Mesenchymal stem cell (in vitro differentiated cells and primary cell): ENCODE measurements around the gene ERMN.

Experiments
- DNase-seq: peaks from one replicate; pipeline ENCODE4 v3.0.0-alpha.2; 2013
- H2AFZ ChIP-seq: one replicate; pipeline ENCODE4 v1.6.1; 2013; ENCODE audit warnings: low read depth, mild to moderate bottlenecking, control low read depth, inconsistent platforms, low read length, moderate library complexity
- H2AK5ac ChIP-seq: 2 replicates; pipeline ENCODE4 v1.6.1; 2013; ENCODE audit warnings: low read length, moderate library complexity, mild to moderate bottlenecking, inconsistent platforms; ENCODE audit not compliant: severe bottlenecking
- H2BK120ac ChIP-seq: one replicate; pipeline ENCODE4 v1.6.1; 2013; ENCODE audit warnings: low read depth, mild to moderate bottlenecking, inconsistent platforms, low read length, moderate library complexity
- H2BK12ac ChIP-seq, 2 experiments: one replicate each; pipeline ENCODE4 v1.6.1; 2013; ENCODE audit warnings: inconsistent platforms in 2 of 2, low read length in 2 of 2, mild to moderate bottlenecking in 2 of 2, moderate library complexity in 2 of 2, control low read depth in 1 of 2
- H2BK15ac ChIP-seq: one replicate; pipeline ENCODE4 v1.6.1; 2013; ENCODE audit warnings: mild to moderate bottlenecking, low read depth, inconsistent platforms; ENCODE audit not compliant: poor library complexity, severe bottlenecking
- H2BK5ac ChIP-seq: 2 replicates; pipeline ENCODE4 v1.6.1; 2013; ENCODE audit warnings: low read depth, mild to moderate bottlenecking, low read length, control low read depth, inconsistent platforms; ENCODE audit not compliant: poor library complexity, severe bottlenecking
- H3K14ac ChIP-seq, 2 experiments: one replicate each; pipeline ENCODE4 v1.6.1; 2013; ENCODE audit warnings: inconsistent platforms in 2 of 2, low read length in 2 of 2, control low read depth in 1 of 2, mild to moderate bottlenecking in 1 of 2, moderate library complexity in 1 of 2
- H3K18ac ChIP-seq, 2 experiments: one replicate each; pipeline ENCODE4 v1.6.1; 2013; ENCODE audit warnings: inconsistent platforms in 2 of 2, low read length in 2 of 2, control low read depth in 1 of 2, low read depth in 1 of 2, mild to moderate bottlenecking in 1 of 2
- H3K23ac ChIP-seq, 2 experiments: one replicate each; pipeline ENCODE4 v1.6.1; 2013; ENCODE audit warnings: inconsistent platforms in 2 of 2, low read length in 2 of 2, mild to moderate bottlenecking in 2 of 2, moderate library complexity in 2 of 2, control low read depth in 1 of 2
- H3K27ac ChIP-seq: 2 replicates; pipeline ENCODE4 v1.5.1; 2013; ENCODE audit warnings: mild to moderate bottlenecking, moderate library complexity, low read length, control low read depth, inconsistent platforms; ENCODE audit not compliant: poor library complexity, severe bottlenecking
- H3K27me3 ChIP-seq, 2 experiments: 2 replicates each; pipeline versions ENCODE4 v1.6.1 to v1.7.0; 2013; ENCODE audit warnings: low read length in 2 of 2, mild to moderate bottlenecking in 2 of 2, moderate library complexity in 2 of 2, control low read depth in 1 of 2, inconsistent platforms in 1 of 2; ENCODE audit not compliant: control insufficient read depth in 1 of 2, insufficient read depth in 1 of 2
- H3K36me3 ChIP-seq, 2 experiments: 2 replicates each; pipeline versions ENCODE4 v1.6.1 to v1.7.0; 2013; ENCODE audit warnings: low read length in 2 of 2, control low read depth in 1 of 2, inconsistent platforms in 1 of 2, low read depth in 1 of 2, mild to moderate bottlenecking in 1 of 2; ENCODE audit not compliant: insufficient read depth in 2 of 2, control insufficient read depth in 1 of 2
- H3K4ac ChIP-seq, 2 experiments: one replicate each; pipeline ENCODE4 v1.6.1; 2013; ENCODE audit warnings: inconsistent platforms in 2 of 2, low read length in 2 of 2, mild to moderate bottlenecking in 2 of 2, moderate library complexity in 2 of 2, control low read depth in 1 of 2, low read depth in 1 of 2
- H3K4me1 ChIP-seq: 2 replicates; pipeline ENCODE4 v1.6.1; 2013; ENCODE audit warnings: low read depth, low read length, control low read depth; ENCODE audit not compliant: control insufficient read depth, insufficient read depth
- H3K4me2 ChIP-seq: 2 replicates; pipeline ENCODE4 v1.6.1; 2013; ENCODE audit warnings: low read length, mild to moderate bottlenecking, inconsistent platforms; ENCODE audit not compliant: poor library complexity, severe bottlenecking
- H3K4me3 ChIP-seq, 2 experiments: 2 replicates each; pipeline versions ENCODE4 v1.5.1 to v1.7.0; 2013; ENCODE audit warnings: low read length in 2 of 2, mild to moderate bottlenecking in 2 of 2, control low read depth in 1 of 2, low read depth in 1 of 2; ENCODE audit not compliant: insufficient read depth in 1 of 2
- H3K79me1 ChIP-seq: replicated peaks from 2 replicates; pipeline ENCODE4 v1.6.1; 2013; ENCODE audit warnings: mild to moderate bottlenecking, control low read depth, low read length, inconsistent platforms; ENCODE audit not compliant: poor library complexity, severe bottlenecking
- H3K9ac ChIP-seq: 2 replicates; pipeline ENCODE4 v1.7.0; 2013; ENCODE audit warnings: mild to moderate bottlenecking, low read length, moderate library complexity
- H3K9me3 ChIP-seq: 2 replicates; pipeline ENCODE4 v1.7.0; 2013; ENCODE audit warnings: mild to moderate bottlenecking, low read length; ENCODE audit not compliant: control insufficient read depth
- H4K8ac ChIP-seq: one replicate; pipeline ENCODE4 v1.6.1; 2013; ENCODE audit warnings: inconsistent platforms, mild to moderate bottlenecking, low read length, moderate library complexity
- H4K91ac ChIP-seq: one replicate; pipeline ENCODE4 v1.6.1; 2013; ENCODE audit warnings: mild to moderate bottlenecking, low read length, inconsistent platforms
- WGBS: methylation state at CpG from one replicate; pipeline ENCODE4 v1.1.7; 2013; ENCODE audit warnings: mixed read lengths; 5-methylcytosine and 5-hydroxymethylcytosine counted together

The ERMN gene

DNA sequence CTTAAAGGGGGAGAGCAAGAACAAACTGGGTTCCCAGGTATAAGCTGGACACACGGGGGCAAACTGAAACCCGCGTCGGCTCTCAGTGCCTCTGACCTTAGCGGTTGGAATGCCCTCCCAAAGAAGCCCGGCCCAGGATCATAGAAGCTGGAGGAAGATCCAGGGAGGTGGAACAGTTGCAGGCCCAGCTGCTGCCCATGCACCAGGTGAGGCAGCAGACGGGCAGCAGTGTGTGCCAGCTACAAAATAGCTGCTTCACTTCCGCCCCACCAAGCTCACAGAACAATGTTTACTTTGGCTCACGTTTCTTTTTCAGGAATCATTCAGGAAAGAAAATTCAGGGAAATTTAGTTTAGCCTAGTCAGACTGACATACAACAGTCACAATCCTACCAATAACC lies 3.9 kb upstream of the ERMN start:
- Histone ChIP-seq H2BK120ac (no peak overlapping the region), H2BK12ac (no peak overlapping the region), H3K14ac (no peak overlapping the region), H3K4ac (no peak overlapping the region), H3K27ac (no peak overlapping the region), H3K4me2 (no peak overlapping the region), H4K8ac (no peak overlapping the region), H2AK5ac (no peak overlapping the region), H3K4me1 (peaks cover 7% of the 10 kb centered on the region), H3K4me3 (no peak overlapping the region), H3K23ac (no peak overlapping the region), H2AFZ (no peak overlapping the region), H3K27me3 (no peaks in the 10 kb centered on the region), H3K9me3 (no peaks in the 10 kb centered on the region), H3K79me1 (no peaks in the 10 kb centered on the region), H2BK5ac (no peak overlapping the region), H3K18ac (no peak overlapping the region), H3K9ac (no peak overlapping the region), H3K36me3 (no peaks in the 10 kb centered on the region), H4K91ac (no peak overlapping the region), H2BK15ac (no peak overlapping the region)
- WGBS: 93% methylated on average over 9 of the region's 9 CpGs
- DNase-seq: no peak

DNA sequence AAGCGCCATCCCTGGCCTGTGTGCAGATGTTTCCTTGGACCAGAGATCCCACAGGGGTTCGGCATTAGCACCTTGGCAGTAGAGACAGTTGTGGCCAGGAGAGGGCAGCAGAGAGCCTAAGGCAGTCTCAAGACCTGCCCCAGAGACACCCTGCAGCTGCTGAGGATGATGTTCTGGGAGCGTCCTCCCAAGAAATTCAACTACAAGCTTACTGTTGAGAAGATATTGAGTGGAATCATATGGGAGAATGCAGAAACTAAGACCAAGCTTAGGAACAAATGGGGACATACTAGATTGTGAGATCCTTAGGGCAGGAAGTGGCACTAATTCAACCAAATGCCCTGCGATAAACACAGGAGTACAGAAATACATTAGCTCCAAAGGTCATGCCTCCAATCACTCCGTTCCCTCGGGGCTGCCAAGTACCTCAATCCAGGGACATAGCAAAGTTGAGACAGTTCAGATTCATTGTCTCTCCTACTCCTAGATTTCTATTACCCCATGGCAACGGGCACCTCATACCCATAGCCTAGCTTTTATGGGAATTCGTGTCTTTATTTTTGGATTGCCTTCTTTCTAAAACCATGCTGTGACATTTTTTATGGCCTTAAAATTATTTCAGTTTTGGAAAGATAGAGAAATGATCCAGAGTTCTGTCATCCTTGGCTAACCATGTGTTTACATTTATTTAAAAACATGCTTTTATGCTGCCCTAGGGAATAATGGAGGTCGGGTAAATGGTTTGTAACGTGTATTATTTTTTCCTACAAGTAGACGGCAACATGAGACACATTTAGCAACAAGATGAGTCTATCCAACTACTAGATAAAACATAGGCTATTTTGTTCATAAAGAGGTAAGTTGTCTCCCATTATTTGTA lies 2.2 kb upstream of the ERMN start:
- H3K4me3 ChIP-seq: no peak overlapping the region
- H2BK12ac ChIP-seq: no peak overlapping the region
- H4K91ac ChIP-seq: no peak overlapping the region
- no peak overlapping the region for H2AK5ac ChIP-seq
- H4K8ac ChIP-seq: peak overlapping the region; percentile 27
- peak overlapping the region; percentile 16 for H3K9ac ChIP-seq
- H3K4me1 ChIP-seq: peaks cover 7% of the 10 kb centered on the region
- H3K27ac ChIP-seq: peak overlapping the region; percentile 30
- H2BK5ac ChIP-seq: no peak overlapping the region
- peak overlapping the region in 1 of 2 experiments; percentile 24 for H3K18ac ChIP-seq
- no peak overlapping the region for H3K14ac ChIP-seq
- H2BK15ac ChIP-seq: no peak overlapping the region
- peak overlapping the region; percentile 6 for H3K4me2 ChIP-seq
- H3K36me3 ChIP-seq: no peaks in the 10 kb centered on the region
- H2BK120ac ChIP-seq: no peak overlapping the region
- H3K9me3 ChIP-seq: no peaks in the 10 kb centered on the region
- H3K23ac ChIP-seq: no peak overlapping the region
- H3K27me3 ChIP-seq: no peaks in the 10 kb centered on the region
- no peak overlapping the region for H3K4ac ChIP-seq
- H3K79me1 ChIP-seq: no peaks in the 10 kb centered on the region
- DNase-seq: peak; percentile 73
- H2AFZ ChIP-seq: no peak overlapping the region
- WGBS: 55% methylated on average over 7 of the region's 11 CpGs

DNA sequence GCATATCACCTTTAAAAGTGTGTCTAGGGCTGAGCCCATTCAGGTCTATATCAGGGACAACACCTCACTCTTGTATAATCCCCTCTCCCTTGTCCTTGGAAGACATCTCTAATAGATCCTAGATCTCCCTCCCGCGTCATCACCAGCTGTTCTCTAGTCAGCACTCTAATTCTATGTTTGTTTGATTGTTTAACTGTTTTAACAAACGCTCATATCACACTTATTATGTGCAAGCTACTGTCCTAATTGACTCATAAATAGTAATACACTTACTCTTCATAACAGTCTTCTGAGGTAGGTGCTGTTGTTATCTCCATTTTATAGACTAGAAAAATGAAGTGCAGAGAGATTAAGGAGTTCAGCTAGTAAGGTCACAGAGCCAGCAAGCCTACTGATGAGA lies 1.6 kb upstream of the ERMN start:
- 74% methylated on average over 3 of the region's 3 CpGs for WGBS
- H3K36me3 ChIP-seq: no peaks in the 10 kb centered on the region
- H2AFZ ChIP-seq: no peak overlapping the region
- no peak overlapping the region for H3K23ac ChIP-seq
- H3K18ac ChIP-seq: no peak overlapping the region
- no peak overlapping the region for H3K27ac ChIP-seq
- no peak overlapping the region for H2BK120ac ChIP-seq
- H3K4me1 ChIP-seq: peaks cover 7% of the 10 kb centered on the region
- H2AK5ac ChIP-seq: no peak overlapping the region
- H2BK5ac ChIP-seq: no peak overlapping the region
- no peaks in the 10 kb centered on the region for H3K9me3 ChIP-seq
- H3K4me2 ChIP-seq: no peak overlapping the region
- H3K27me3 ChIP-seq: no peaks in the 10 kb centered on the region
- no peak for DNase-seq
- no peaks in the 10 kb centered on the region for H3K79me1 ChIP-seq
- no peak overlapping the region for H3K4me3 ChIP-seq
- no peak overlapping the region for H2BK15ac ChIP-seq
- no peak overlapping the region for H4K8ac ChIP-seq
- no peak overlapping the region for H2BK12ac ChIP-seq
- H3K14ac ChIP-seq: no peak overlapping the region
- H3K9ac ChIP-seq: no peak overlapping the region
- H3K4ac ChIP-seq: no peak overlapping the region
- H4K91ac ChIP-seq: no peak overlapping the region

DNA sequence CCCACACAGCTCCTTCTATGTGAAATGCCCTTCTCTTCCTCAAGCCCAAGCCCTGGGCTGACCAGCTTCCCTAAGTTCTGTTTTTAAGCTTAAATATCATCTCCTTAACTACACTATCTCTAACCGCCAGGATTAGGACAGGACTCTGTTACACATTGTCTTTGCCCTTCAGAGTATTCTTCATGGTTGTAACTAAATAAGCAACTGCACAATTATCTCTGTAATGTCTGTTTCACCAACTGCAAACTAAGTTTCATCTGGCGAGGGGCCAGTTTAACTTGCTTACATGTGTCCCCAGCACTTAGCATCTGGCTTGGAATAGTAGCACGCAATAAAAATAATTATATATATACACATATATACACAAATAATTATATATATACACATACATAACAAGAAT lies 1.1 kb upstream of the ERMN start:
- Histone ChIP-seq H3K79me1 (no peaks in the 10 kb centered on the region), H3K4ac (no peak overlapping the region), H2BK120ac (no peak overlapping the region), H2AK5ac (no peak overlapping the region), H4K8ac (no peak overlapping the region), H2BK15ac (no peak overlapping the region), H4K91ac (no peak overlapping the region), H3K18ac (no peak overlapping the region), H3K9me3 (no peaks in the 10 kb centered on the region), H2AFZ (no peak overlapping the region), H3K4me3 (no peak overlapping the region), H3K23ac (no peak overlapping the region), H3K14ac (no peak overlapping the region), H2BK12ac (no peak overlapping the region), H2BK5ac (no peak overlapping the region), H3K27me3 (no peaks in the 10 kb centered on the region), H3K9ac (no peak overlapping the region), H3K4me1 (peaks cover 7% of the 10 kb centered on the region), H3K27ac (no peak overlapping the region), H3K36me3 (no peaks in the 10 kb centered on the region), H3K4me2 (no peak overlapping the region)
- no peak for DNase-seq
- WGBS: 94% methylated on average over 1 of the region's 3 CpGs
